Stimulated activated effector memory CD8-positive, alpha-beta T cell treated with anti-CD3 and anti-CD28 coated beads, Interleukin-12 subunit alpha, Interleukin-12 subunit beta, amount 100 ng/mL, for 72 hours (primary cell): ENCODE results near the gene NOP53.

Experiments used
- ATAC-seq: fragments of 150-1000 bp; cut with Tn5 transposase; 2 replicates; pipeline ENCODE4 v1.10.0; 2021
- DNase-seq, 2 donors: peaks; one replicate each; pipeline ENCODE4 v3.0.0; 2021 to 2022; ENCODE audit warnings: low spot score in 2 of 2
- H3K27ac Mint-ChIP-seq: one replicate; pipeline ENCODE4 v1.8.0; 2022; ENCODE audit warnings: mild to moderate bottlenecking, mixed read lengths
- H3K36me3 Mint-ChIP-seq: one replicate; pipeline ENCODE4 v1.8.0; 2022; ENCODE audit warnings: mild to moderate bottlenecking, mixed read lengths
- H3K4me1 Mint-ChIP-seq: one replicate; pipeline ENCODE4 v1.8.0; 2022; ENCODE audit warnings: mixed read lengths
- H3K4me3 Mint-ChIP-seq: one replicate; pipeline ENCODE4 v1.8.0; 2022; ENCODE audit warnings: mild to moderate bottlenecking, mixed read lengths
- H3K9me3 Mint-ChIP-seq: one replicate; pipeline ENCODE4 v1.8.0; 2022; ENCODE audit warnings: mixed read lengths

Gene NOP53

DNA sequence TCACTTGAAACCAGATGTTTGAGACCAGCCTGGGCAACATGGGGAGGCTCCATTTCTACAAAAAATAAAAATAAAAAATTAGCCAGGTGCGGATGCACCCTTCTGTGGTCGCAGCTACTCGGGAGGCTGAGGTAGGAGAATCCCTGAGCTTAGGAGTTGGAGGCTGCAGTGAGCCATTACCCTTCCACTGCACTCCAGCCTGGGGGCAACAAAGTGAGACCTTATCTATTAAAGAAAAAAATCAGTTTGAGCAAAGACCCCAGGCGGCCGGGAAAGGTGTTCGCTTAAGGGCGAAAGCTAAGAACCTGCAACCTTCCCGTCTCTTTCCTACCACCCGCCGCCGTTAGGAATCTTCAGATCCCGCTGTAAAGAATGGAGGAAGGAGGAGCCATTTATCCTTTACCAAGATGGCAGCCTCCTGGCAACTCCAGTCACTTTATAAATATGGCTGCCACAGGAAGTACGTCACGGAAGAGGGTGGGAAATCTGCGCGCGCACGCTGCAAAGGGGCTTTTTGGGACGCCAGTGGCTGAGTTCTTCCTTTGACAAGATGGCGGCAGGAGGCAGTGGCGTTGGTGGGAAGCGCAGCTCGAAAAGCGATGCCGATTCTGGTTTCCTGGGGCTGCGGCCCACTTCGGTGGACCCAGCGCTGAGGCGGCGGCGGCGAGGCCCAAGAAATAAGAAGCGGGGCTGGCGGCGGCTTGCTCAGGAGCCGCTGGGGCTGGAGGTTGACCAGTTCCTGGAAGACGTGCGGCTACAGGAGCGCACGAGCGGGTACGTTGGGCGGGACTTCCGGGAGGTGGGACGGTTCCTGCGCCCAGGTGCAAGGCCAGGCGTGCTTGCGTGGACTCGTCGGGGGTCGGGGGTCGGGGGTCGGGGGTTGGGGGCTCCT is at the start of gene NOP53:
NOP53 (plus strand) TSS at position 537 of the 892 bp plus-strand sequence; CDS start at position 551, 14 bp downstream.
- peak within 1 kb of the TSS; percentile 100 for H3K27ac Mint-ChIP-seq
- peaks cover 46% of the 10 kb centered on the region for H3K4me1 Mint-ChIP-seq
- no peaks in the 10 kb centered on the region for H3K9me3 Mint-ChIP-seq
- peaks cover 58% of the 10 kb centered on the region for H3K36me3 Mint-ChIP-seq
- ATAC-seq: peak; percentile 80
- DNase-seq: peak; percentile 92 to 99
- peak within 1 kb of the TSS; percentile 98 for H3K4me3 Mint-ChIP-seq

DNA sequence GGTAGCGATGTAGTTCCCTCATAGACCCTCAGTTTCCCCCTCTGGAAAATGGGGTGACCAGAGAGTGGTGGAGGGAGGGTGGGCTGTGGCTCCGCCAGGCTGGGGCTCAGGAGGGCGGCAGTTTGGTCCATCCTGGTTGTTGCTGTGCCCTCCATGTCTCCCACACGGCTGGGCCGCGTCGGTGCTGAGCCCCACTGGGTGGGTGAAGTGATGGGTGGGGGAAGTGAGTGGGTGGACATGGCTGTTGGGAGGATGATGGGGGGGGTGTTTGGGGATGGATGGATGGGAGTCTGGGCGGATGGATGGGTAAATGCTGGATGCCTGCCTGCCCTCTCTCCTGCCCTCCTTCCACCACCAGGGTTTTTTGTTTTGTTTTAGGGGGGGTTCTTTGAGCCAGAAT is 48.7 kb upstream of the NOP53 start:
- DNase-seq (no peak), ATAC-seq (no peak)
- H3K27ac Mint-ChIP-seq: no peak overlapping the region
- no peak overlapping the region for H3K4me3 Mint-ChIP-seq
- H3K4me1 Mint-ChIP-seq: peaks cover 5% of the 10 kb centered on the region
- H3K36me3 Mint-ChIP-seq: peaks cover 18% of the 10 kb centered on the region
- no peaks in the 10 kb centered on the region for H3K9me3 Mint-ChIP-seq

DNA sequence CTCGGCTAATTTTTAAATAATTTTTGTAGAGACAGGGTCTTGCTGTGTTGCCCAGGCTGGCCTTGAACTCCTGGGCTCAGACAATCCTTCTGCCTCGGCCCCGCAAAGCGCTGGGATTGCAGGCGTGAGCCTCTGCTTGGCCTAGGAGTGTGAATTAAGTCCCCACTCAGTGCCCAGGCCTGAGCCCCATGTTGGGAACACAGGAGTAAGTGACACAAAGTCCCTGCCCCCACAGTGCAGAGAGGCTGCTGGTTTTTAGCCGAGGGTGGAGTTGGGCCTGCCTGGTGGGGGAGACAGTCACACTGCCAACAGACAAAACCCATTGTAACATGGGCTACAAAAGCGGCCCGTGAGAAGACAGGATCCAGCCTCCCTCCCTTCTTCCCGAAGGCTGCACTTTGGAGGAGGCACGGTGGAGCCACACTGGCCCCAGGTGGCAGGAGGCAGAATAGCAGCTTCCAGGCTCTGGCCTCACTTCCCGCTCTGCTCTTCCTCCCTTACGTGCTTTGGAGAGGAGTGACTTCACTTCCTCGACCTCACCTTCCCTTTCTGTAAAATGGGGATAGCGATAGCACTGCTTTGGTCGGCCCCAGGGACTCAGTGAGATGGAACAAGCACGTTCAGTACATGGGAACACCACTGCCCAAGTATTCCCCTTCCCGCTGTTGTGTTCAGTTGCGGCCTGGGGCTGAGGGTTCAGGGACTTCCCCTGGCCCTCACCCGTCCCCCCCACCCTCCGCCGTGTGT is 47.3 kb upstream of the NOP53 start:
- Mint-ChIP-seq H3K4me1 (peaks cover 2% of the 10 kb centered on the region), H3K36me3 (peaks cover 23% of the 10 kb centered on the region), H3K9me3 (no peaks in the 10 kb centered on the region), H3K4me3 (no peak overlapping the region), H3K27ac (no peak overlapping the region)
- ATAC-seq (peak; percentile 74), DNase-seq (peak; percentile 42 to 71)

DNA sequence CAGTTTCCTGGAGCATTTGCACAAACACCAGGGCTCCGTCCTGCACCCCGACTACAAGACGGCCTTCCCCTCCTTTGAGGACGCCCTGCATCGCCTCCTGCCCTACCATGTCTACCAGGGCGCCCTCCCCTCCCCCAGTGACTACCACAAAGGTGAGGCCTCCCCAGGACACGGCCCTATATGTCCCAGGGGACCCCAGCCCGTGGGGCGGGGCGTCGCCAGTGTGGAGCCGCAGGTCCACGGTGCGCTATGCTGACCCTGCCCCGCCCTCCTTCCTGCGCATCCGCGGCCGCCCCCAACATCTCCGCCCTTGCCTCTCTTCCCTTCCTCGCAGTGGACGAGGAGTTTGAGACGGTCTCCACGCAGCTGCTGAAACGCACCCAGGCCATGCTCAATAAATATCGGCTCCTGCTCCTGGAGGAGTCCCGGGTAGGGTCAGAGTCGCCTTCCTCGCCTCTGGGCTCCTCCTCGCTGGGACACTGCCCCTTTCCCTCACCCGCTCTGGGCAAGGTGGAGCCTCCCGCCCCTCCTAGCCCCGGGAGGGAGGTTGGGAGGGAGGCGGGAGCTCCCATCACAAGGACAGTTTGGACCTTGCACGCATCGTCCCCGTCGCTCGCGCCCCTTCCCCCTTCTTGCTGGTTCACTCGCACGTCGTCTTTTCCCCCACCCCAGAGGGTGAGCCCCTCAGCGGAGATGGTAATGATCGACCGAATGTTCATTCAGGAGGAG is 46.6 kb upstream of the NOP53 start:
- Mint-ChIP-seq H3K4me3 (no peak overlapping the region), H3K4me1 (no peaks in the 10 kb centered on the region), H3K9me3 (no peaks in the 10 kb centered on the region), H3K36me3 (peaks cover 24% of the 10 kb centered on the region), H3K27ac (no peak overlapping the region)
- ATAC-seq (no peak), DNase-seq (no peak)

DNA sequence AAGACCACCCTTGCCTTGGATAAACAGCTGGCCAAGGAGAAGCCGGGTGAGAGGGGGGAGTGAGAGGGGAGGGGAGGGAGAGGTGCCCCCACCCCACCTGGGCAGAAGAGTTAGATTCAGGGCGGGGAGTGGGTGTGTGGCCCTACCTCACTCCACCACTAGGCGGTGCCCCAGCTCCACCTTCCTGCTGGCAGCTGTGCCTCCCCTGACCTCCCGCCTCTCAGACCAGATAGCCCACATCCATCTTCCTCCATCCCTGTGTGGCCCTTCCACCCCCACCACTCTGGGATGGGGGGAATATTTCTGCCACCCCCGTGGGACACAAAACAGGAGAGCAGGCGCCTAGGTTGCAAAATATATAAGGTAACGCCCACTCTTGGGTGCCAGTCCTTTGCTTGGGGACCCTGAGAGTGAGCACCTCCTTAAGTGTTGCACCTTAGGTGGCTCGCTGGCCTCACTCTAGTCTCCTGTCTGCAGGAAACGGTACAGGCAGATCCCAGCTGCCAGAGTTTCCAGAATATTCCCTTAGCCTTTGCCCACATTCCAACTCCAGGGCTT is 45.9 kb upstream of the NOP53 start:
- H3K4me3 Mint-ChIP-seq: no peak overlapping the region
- peak; percentile 35 to 75 for DNase-seq
- no peak overlapping the region for H3K27ac Mint-ChIP-seq
- peak; percentile 64 for ATAC-seq
- H3K9me3 Mint-ChIP-seq: no peaks in the 10 kb centered on the region
- peaks cover 24% of the 10 kb centered on the region for H3K36me3 Mint-ChIP-seq
- no peaks in the 10 kb centered on the region for H3K4me1 Mint-ChIP-seq

DNA sequence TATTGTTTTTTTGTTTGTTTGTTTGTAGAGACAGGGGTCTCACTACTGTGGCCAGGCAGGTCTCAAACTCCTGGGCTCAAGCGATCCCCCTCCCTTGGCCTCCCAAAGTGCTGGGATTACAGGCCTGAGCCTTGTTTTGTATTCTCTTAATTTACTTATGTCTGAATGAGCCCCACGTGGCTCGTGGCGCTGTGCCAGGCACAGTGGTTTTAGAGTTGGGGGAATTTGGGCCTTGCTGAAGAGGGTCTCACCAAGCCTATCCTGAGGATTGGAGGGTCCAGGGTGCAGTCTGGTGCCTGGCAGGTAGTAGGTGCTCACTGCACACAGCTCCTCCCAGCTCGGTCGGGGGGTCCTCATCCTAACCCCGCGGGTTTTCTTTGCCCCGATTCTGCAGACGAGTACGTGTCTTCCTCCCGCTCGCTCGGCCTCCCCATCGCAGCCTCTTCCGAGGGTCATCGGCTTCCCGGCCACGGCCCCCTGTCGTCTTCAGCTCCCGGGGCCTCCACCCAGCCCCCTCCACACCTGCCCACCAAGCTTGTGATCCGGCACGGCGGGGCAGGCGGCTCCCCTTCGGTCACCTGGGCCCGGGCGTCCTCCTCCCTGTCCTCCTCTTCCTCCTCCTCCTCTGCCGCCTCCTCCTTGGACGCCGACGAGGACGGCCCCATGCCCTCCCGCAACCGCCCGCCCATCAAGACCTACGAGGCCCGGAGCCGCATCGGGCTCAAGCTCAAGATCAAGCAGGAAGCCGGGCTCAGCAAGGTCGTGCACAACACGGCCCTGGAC is 44.2 kb upstream of the NOP53 start:
- DNase-seq (no peak), ATAC-seq (no peak)
- no peaks in the 10 kb centered on the region for H3K9me3 Mint-ChIP-seq
- no peak overlapping the region for H3K27ac Mint-ChIP-seq
- no peaks in the 10 kb centered on the region for H3K4me1 Mint-ChIP-seq
- H3K36me3 Mint-ChIP-seq: peaks cover 21% of the 10 kb centered on the region
- no peak overlapping the region for H3K4me3 Mint-ChIP-seq

DNA sequence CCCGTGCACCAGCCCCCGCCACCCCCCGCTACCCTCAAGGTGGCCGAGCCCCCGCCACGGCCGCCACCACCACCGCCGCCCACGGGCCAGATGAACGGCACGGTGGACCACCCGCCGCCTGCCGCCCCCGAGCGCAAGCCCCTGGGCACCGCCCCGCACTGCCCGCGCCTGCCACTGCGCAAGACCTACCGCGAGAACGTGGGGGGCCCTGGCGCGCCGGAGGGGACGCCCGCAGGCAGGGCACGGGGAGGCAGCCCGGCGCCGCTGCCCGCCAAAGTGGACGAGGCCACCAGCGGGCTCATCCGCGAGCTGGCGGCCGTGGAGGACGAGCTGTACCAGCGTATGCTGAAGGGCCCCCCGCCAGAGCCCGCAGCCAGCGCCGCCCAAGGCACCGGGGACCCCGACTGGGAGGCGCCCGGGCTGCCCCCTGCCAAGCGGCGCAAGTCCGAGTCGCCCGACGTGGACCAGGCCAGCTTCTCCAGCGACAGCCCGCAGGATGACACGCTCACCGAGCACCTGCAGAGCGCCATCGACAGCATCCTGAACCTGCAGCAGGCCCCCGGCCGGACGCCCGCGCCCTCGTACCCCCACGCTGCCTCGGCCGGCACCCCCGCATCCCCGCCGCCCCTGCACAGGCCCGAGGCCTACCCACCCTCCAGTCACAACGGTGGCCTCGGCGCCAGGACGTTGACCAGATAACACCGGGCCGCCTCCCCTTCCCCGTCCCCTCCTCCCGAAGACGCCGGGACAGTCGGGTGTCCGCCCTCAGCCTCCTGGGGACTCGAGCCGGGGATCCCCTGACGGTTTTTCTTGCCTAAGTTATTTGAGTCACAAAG is 43.4 kb upstream of the NOP53 start:
- DNase-seq (no peak), ATAC-seq (no peak)
- no peaks in the 10 kb centered on the region for H3K9me3 Mint-ChIP-seq
- no peaks in the 10 kb centered on the region for H3K4me1 Mint-ChIP-seq
- H3K27ac Mint-ChIP-seq: no peak overlapping the region
- H3K36me3 Mint-ChIP-seq: peaks cover 21% of the 10 kb centered on the region
- no peak overlapping the region for H3K4me3 Mint-ChIP-seq

DNA sequence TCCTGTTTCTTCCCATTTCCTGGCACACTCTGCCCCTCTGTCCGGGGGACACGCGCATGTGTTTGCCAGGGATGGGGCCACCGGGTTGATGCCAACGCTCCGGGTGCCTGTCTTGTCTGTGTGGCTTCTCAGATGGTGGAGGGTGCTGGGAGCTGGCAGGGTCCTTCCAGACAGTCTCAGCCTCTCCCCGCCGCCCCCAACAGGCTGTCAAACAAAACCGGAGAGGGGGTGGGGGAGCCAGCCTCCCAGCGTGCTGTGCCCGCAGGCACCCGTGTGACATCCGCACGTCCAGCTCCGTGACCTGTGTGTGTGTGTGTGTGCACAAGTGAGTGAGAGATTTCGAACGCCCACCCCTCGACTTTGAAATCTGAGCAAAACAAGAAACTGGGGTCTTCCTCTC is 42.7 kb upstream of the NOP53 start:
- ATAC-seq (no peak), DNase-seq (no peak)
- no peaks in the 10 kb centered on the region for H3K9me3 Mint-ChIP-seq
- peaks cover 21% of the 10 kb centered on the region for H3K36me3 Mint-ChIP-seq
- H3K4me1 Mint-ChIP-seq: no peaks in the 10 kb centered on the region
- no peak overlapping the region for H3K4me3 Mint-ChIP-seq
- peak overlapping the region; percentile 32 for H3K27ac Mint-ChIP-seq

DNA sequence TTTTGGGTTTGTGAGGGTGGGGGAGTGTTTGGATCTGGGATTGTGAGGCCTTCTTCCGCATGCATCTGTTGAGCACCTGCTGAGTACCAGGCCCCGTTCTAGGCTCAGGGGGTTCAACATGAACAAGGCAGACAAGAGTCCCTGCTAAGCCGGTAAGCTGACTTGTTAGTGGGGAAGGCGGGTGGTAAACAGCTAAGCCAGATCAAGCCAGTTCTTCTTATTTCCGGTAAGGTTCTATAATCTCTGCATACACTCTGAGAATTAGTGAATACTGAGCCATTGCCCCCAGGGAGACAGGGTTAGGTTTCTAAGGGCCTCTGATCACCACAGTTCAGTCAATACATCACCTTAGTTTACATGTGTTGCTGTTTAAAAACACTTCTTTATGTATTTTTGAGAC is 42.0 kb upstream of the NOP53 start:
- DNase-seq: no peak
- H3K36me3 Mint-ChIP-seq: peaks cover 21% of the 10 kb centered on the region
- H3K9me3 Mint-ChIP-seq: no peaks in the 10 kb centered on the region
- H3K4me1 Mint-ChIP-seq: no peaks in the 10 kb centered on the region
- no peak for ATAC-seq
- H3K4me3 Mint-ChIP-seq: no peak overlapping the region
- no peak overlapping the region for H3K27ac Mint-ChIP-seq

DNA sequence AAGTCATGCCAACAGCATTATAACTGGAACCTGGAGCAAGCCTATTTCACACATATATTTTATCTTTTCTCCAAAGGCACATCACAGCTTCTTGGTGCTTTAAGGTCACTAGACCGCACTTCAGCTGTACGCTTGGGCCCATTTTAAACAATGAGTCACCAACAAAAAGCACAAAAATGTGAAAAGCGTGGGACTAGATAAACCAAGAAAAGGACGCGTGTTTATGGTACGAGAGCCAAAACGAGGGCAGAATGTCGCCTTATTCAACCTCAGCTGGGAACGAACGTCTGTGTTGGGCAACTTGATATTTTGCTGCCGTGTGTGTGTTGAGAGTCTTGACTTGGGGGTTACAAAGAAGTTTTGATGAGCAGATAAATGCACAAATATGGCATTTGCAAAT is 41.3 kb upstream of the NOP53 start:
- Mint-ChIP-seq H3K27ac (no peak overlapping the region), H3K4me3 (no peak overlapping the region), H3K9me3 (no peaks in the 10 kb centered on the region), H3K4me1 (no peaks in the 10 kb centered on the region), H3K36me3 (peaks cover 21% of the 10 kb centered on the region)
- no peak for DNase-seq
- no peak for ATAC-seq

DNA sequence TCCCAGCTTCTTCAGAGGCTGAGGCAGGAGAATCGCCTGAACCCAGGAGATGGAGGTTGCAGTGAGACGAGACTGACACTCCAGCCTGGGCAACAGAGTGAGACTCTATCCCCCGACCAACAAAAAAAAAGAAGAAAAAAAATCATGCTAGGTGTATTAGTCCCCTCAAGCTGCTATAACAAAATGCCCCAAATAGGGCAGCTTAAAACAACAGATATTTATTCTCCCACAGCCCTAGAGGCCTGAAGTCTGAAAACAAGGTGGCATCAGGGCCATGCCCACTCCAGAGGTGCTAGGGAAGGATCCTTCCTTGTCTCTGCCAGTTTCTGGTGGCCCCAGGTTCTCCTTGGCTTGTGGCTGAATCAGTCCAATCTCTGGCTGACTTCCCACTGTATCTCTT is 40.7 kb upstream of the NOP53 start:
- Mint-ChIP-seq H3K9me3 (no peaks in the 10 kb centered on the region), H3K4me3 (no peak overlapping the region), H3K27ac (no peak overlapping the region), H3K36me3 (peaks cover 15% of the 10 kb centered on the region), H3K4me1 (no peaks in the 10 kb centered on the region)
- ATAC-seq (no peak), DNase-seq (no peak)

DNA sequence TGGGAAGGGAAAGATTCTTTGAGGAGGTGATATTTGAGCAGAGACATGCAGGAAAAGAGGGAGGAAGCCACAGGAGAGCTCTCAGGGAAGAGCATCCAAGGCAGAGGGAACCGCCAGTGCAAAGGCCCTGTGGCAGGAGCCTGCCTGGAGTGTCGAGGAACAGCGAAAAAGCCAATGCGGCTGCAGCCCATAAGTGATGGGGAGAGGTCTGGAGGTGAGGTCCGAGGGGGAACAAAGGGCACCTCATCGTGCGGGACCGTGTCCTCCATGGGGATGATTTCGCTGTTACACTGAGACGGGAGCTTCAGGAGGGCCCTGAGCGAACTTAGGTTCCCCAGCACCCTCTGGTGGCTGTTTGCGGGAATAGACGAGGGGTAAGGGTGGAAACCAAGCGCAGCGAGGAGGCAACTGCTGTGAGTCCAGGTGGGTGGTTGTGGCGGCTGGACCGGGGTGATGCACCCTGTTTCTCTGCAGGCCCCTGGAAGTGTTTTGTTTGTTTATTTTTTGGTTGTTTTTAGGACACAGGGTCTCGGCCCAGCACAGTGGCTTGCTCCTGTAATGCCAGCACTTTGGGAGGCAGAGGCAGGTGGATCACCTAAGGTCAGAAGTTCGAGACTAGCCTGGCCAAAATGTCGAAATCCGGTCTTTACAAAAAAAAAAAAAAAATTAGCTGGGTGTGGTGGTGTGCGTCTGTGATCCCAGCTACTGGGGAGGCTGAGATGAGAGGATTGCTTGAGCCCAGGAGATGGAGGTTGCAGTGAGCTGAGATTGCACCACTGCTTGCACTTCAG is 38.0 kb upstream of the NOP53 start:
- H3K36me3 Mint-ChIP-seq: peaks cover 6% of the 10 kb centered on the region
- ATAC-seq: peak; percentile 95
- peak; percentile 70 to 86 for DNase-seq
- H3K4me1 Mint-ChIP-seq: no peaks in the 10 kb centered on the region
- H3K27ac Mint-ChIP-seq: no peak overlapping the region
- H3K9me3 Mint-ChIP-seq: no peaks in the 10 kb centered on the region
- H3K4me3 Mint-ChIP-seq: no peak overlapping the region

DNA sequence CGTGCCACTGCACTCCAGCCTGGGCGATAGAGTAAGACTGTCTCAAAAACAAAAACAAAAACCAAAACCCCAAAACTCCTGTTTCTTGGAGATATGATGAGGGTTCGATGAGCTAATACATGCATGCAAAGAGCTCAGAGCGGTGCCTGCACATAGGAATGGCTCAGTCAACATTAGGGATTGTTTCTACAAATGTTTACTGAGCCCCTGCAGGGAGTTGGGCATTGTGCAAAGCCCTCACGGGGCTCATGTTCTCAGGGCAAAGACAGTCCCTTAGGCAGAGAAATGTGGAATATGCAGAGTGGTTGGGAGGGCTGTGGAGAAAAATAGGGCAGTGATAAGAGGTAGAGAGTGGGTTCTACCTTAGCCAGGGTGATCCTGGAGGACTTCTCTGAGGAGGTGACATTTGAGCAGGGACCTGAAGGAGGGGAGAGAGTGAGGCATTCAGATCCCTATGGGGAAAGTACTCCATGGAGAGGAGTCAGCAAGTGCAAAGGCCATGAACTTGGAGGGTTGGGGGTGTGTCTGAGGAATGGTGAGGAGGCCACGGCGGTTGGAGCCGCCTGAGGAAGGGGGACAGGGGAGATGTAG is 33.6 kb upstream of the NOP53 start:
- Mint-ChIP-seq H3K4me1 (peaks cover 13% of the 10 kb centered on the region), H3K36me3 (no peaks in the 10 kb centered on the region), H3K27ac (no peak overlapping the region), H3K9me3 (no peaks in the 10 kb centered on the region), H3K4me3 (no peak overlapping the region)
- ATAC-seq (no peak), DNase-seq (no peak)
